MM.1S (cell line): ENCODE measurements around the gene GABRD.

Experiments
- CTCF ChIP-seq: fragments of 300-600 bp; sonication (generic); IDR thresholded peaks from 2 replicates; pipeline ENCODE4 v1.5.1; 2016; ENCODE audit warnings: antibody characterized with exemption, low read length, mixed read lengths
- EZH2 ChIP-seq: fragments of 300-600 bp; sonication (generic); optimal IDR thresholded peaks from 2 replicates; pipeline ENCODE3; 2017; ENCODE audit warnings: low read depth, mild to moderate bottlenecking, antibody characterized with exemption, low read length, mixed read lengths
- EZH2phosphoT487 ChIP-seq: fragments of 300-600 bp; sonication (generic); IDR thresholded peaks from 2 replicates; pipeline ENCODE4 v1.6.1; 2018; ENCODE audit warnings: antibody characterized with exemption, low read length

GRCh38 chr1:2024451-2024850 lies 5.3 kb downstream of the GABRD start:
- TF ChIP-seq CTCF (no peak), EZH2 (no peak), EZH2phosphoT487 (no peak)
